GM19239 (cell line): ENCODE results near the gene NTM.

Experiments used
- DNase-seq: peaks from one replicate; pipeline ENCODE4 v3.0.0; 2011; ENCODE audit warnings: low spot score; ENCODE audit not compliant: insufficient read length
- FAIRE-seq: peaks from 2 replicates; lab custom pipeline; 2011; peaks lifted over from hg19 to GRCh38; lab: Jason Lieb, UNC

Gene NTM

DNA sequence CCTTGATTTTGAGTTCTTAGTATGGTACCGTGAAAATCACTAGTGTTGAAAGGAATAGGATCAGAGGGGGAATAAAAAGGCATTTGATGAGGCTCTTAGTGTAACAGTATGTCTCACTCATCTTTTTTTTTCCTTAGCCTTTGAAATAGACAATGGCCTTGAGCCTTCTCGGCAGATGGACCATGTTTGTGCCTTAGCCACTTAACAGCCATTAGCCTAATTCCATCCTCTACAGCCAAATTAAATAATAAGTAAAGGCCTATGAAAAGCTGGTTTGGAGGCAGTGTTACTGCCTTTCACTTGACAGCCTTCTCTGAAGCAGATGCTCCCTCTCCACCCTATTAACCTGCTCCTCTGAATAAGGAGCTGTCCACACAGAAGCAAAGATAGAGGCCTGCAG is 580.7 kb downstream of the NTM start:
- DNase-seq (no peak), FAIRE-seq (no peak)

DNA sequence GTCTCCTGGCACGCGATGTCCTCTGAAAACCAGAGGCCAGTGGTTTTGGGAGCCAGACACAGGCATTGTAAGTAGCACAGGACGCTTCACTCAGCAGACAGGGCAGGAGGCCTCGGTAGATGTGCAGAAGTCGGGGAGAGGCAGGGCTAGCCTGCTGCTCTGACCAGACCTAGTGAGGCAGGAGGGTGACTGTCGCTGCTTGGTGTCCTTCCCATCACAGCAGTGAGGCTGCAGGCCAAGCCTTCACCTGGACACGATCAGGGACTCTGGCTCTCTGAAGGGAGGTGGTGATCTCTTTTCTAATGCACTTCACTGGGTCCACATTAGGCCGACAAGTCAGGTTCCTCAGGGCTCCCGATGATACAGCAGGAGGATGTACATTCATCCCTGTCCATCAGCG is 583.7 kb downstream of the NTM start:
- DNase-seq (no peak), FAIRE-seq (no peak)

DNA sequence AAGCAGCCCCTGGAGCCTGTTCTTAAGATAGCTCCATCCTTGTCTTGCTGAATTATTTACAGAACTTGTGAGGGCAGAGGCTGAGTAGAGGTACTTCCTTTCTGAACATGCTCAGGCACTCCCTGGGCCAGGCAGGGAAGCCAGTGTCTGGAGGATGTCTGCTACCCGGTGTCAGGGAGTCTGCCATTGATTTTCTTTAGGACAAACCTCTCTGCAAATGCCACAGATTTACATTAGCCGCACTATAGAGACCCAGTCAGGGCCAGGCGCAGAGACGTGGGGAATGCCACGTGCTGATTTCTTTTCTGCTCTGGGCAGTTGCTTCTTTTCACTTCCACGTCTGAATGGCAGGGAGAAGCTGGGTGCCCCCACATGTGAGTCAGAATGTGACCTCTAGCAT is 585.5 kb downstream of the NTM start:
- no peak for DNase-seq
- no peak for FAIRE-seq

DNA sequence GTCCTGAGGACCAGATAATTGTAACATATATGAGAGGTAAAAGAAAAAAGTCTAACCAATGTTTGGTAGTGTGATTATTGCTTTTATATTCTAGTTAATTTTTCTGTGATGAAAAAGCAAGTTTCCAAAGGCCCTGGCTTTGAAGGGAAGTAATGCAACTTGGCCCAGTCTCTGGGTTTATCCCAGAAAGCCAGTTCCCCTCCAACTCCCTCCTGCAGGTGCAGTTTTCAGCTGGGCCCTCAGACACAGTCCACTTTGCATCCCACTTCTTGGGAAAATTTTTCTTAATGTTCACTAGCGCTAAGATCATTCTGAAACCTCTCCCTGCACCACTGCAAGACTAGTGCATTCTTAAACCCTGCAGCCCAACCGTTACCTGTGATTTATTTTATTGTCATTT is 586.8 kb downstream of the NTM start:
- FAIRE-seq (no peak), DNase-seq (no peak)

DNA sequence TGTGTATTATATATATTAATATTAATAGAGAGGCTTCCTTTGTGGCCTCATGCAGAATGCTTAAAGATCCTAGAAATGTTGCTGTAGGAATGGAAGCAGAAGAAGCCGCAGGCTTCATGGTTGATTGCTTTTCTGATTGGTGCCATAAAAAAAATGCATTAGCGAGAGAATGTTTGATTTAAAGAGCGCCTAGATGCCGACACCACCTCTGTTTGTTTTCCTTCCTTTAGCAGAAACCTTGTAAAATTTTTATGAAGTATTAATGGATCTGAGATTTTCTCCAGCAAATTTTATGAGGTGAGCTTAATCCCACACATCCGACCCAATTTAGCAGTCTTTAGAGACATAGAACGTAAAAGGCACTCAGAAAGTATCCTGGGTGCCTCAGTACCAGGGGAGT is 587.5 kb downstream of the NTM start:
- FAIRE-seq (no peak), DNase-seq (no peak)

DNA sequence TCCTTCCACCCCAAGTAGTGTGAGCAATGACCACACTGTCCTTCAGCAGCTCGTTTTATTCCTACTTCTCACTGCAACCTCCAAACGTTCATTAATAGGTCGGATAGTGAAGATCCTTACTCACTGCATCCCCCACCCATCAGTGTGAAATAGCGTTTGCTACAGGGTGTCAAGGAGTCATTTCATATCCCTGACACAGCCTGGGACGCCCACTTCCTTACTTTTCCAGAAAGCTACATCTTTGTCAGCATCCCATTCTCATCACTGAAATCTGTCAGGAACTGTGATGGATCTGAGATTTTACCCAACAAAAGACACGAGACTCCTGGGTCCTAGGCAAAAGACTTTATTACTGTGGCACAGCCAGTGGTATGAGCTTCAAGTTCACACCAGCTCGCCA is 592.4 kb downstream of the NTM start:
- DNase-seq (no peak), FAIRE-seq (no peak)

DNA sequence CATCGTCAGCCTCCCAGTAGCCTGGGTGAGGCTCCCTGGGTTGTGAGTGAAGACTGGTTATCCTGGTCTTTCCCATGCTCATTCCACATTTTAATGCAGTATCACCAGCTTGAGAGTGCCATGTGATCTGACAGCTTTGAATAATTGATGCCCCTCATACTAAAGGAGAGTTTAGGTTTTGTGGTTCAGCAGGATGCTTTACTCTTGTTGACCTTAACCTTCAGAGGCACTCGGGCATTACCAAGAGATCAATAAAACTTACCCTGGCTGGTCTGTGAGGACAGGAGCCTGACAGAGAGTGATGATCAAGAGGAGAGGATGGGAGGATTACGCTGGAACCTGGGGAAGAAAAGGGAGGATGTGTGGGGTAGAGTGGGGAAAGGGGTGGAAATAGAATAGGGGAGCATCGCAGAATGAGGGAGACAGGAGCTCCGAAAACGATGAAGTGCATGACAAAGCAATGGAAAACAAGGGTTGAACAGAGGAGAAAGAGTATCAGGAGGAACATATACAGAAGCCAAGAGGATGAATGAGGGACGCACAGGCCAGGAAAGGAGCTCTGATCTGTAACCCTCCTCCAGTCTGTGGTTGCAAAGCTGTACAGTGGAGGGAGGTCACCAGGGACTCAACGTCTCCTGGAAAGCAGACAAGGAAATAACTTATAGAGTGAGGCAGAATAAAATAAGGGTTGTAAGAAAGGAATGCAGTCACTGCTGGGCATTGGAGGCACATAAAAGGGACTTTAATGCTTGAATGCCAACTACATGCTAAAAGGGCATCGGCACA is 594.5 kb downstream of the NTM start:
- DNase-seq (no peak), FAIRE-seq (no peak)

DNA sequence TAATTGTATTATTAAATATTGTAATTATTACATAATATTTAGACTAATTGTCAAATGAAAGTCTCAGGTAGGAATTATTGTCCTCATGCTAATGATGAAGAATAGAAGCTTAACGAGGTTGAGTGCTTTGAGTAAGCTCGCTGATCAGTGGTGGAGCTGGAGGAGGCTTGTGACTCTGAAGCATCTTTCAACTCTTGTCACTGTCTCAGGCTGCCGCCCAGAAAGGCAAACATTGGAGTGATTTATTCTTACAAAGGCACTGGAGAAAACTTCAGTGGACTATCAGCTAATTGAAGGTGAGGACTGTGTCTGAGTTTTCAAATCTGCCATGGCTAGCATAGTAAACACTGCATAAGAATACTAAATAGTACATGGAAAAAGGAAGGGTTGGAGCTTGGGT is 595.1 kb downstream of the NTM start:
- FAIRE-seq (no peak), DNase-seq (no peak)

DNA sequence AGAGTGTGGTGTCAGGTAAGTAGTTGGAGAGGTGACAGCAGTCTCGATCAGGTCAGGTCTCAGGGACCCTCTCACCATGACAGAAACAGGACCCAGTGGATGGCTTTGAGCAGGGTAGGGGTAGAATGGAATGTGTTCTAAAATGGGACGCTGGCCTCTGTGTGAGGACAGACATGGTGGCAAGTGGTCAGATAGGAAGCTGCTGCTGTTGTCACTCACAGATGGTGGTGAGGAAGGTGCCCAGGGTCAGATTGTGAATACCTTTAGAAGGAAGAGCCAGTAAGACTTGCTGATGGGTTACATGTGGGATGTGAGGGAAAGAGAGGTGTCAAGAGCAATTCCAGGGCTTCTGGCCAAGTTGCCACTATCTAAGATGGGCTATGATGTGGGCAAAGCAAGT is 596.3 kb downstream of the NTM start:
- FAIRE-seq (no peak), DNase-seq (no peak)

DNA sequence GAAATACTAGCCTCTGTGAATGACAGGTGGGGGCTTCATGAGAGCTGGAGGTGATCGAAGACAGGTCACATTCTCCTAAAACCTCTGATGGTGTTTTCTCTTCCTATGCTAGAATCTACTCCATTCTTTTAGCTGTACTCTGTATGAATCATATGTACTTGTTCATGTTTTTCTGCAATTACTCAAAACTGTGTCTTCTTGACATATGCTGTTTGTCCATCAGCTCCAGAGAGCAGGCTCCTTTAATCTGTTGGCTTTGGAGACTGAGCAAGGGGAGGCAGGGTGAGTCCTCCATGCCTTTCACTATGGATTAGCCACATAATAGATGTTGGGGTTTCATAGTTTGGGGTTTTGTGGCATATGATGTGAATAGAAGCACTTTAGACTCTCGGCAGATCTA is 598.8 kb downstream of the NTM start:
- DNase-seq: no peak
- FAIRE-seq: no peak

DNA sequence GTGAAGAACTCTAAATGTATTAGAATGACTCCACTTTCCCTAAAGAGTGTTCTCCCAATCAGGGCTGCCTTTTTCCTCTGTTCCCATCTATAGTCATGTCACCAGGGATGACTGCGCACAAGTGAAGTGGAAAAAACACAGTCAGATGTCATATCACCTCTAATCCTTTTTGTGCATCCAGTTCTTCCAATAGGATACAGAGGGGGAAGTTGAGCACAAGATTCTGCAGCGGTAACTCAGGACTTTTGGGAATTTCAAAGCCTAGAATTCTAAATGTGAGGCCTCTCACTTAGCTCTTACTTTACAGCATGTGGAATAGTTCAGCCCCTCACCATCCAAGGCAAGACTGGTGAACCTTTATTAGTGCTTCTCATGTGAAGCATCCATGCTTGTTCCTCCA is 602.6 kb downstream of the NTM start:
- no peak for DNase-seq
- FAIRE-seq: no peak

DNA sequence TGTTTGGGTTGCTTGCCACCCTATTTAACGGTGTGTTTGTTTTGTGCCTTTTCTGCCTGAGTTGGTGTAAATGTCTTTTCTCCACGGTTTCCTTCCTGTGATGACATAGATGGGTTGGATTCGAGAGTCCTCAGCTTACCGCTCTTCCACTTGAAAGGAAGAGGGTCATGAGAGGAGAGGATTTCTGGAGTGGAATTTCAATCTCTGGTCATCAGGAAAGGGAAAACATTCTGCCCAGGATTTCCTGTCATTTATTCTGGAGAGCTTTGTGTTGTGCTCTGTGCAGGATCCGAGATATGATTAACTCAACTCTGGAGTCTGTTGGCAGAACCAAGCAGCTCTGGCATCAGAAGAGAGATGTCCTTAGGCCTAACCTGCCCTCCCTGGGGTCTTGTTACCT is 605.2 kb downstream of the NTM start:
- DNase-seq (no peak), FAIRE-seq (no peak)

DNA sequence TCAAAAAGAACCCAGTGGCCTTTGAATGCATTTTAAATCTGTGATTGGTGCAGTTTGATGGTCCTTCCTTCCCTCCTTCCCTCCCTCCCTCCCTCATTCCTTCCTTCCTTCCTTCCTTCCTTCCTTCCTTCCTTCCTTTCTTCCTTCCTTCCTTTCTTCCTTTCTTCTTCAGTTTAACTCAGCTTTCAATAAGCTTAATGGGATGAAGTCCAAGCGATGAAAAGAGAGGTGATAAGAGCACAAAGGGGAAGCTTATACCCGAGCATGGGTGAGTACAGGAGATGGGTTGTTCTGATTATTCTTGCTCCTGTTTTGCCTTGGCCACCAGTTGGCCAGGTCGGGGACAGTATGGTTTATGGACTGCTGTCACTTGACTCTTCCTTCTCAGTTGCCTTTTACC is 605.6 kb downstream of the NTM start:
- no peak for FAIRE-seq

DNA sequence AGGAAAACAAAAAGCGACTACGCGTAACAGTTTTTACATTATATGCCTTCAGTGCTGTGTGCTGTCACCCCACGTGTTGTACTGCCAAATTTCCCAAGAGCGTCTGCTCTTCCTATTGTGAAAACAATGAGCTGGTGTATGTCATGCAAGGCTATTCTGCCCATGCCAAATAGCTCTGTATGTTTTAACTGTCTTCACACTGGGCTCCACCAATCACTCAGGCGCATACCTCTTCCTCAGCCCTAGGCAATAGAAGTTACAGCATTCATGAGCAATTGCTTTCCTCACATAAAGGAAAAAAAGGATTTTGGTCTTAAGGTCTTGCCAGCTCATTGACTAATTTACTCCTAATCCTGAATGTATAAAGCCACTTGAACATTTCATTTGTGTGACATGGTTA is 606.8 kb downstream of the NTM start:
- FAIRE-seq: no peak
- no peak for DNase-seq

More for the DNA sequence above, 605.6 kb downstream of the NTM start:
- no peak for DNase-seq

DNA sequence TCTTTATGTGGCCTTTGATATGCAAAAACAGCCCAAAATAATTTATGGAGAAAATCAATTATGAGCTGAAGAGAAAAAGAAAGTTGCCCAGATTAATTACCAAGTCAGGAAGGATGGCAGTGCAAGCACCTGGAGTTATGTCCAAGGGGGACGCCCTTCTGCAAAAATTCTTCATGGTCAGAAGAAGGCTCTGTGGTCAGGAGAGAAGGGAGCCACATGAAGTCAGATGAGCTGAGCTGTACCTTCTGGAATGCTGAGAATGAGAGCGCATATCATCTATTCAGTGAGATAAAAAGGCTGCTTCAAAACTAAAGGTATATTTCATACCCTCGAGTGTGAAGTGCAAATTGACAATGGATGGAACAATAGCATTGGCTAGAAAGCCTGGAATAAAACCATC is 607.4 kb downstream of the NTM start:
- no peak for DNase-seq
- FAIRE-seq: no peak

DNA sequence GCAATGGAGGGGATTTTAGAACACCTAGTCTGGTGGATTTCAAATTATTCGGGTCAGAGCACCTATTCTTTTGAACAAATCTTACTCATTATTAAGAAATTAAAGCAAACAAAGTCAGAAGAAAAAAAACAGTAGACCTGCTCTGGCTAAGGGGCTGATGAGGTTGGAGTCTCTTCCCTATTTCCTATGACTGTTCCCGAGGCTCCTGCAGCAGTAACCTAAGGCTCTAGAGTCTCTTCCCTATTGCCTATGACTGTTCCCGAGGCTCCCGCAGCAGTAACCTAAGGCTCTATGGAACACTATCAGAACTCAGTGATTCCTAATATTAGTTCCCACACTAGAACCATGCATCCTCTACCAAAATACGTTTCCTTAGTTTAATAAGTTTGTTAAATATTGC is 607.9 kb downstream of the NTM start:
- no peak for DNase-seq
- no peak for FAIRE-seq

DNA sequence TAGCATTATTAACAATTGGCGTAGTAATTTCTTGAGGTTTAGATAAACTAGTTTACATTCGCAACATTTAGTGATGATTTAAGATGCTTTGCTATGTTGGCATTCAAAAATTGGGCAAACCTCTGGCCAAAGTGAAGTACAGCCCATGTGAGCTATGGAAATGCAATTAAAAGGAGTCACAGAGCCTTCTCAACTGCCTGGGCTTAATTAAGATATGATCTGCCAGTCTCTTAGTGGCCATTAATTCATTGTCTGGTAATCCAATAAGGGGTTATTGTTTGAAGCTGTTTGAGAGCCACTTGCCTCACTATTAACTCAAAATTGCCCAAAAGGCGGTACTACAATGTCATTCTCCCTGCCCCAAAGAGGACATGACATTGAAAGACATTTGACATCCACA is 608.9 kb downstream of the NTM start:
- DNase-seq: no peak

DNA sequence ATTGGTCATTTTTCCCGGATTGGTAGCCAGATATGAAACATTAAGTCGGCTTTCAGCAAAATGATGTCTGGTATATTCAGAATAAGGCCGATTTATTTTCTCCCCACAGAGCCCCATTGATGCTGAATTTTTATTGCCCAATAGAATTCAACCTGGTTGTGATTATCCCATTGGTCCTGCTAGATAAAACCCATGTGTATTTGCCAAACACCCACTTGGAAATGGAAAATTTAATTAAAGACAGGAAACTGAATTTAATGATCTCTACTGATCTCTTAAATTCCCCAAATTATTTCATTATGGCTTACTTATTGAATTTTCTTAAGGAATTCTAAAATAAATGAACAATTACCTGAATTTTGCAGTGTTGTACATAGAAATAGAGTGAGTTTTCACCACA is 609.8 kb downstream of the NTM start:
- no peak for DNase-seq
- no peak for FAIRE-seq

More for the DNA sequence above, 608.9 kb downstream of the NTM start:
- no peak for FAIRE-seq

DNA sequence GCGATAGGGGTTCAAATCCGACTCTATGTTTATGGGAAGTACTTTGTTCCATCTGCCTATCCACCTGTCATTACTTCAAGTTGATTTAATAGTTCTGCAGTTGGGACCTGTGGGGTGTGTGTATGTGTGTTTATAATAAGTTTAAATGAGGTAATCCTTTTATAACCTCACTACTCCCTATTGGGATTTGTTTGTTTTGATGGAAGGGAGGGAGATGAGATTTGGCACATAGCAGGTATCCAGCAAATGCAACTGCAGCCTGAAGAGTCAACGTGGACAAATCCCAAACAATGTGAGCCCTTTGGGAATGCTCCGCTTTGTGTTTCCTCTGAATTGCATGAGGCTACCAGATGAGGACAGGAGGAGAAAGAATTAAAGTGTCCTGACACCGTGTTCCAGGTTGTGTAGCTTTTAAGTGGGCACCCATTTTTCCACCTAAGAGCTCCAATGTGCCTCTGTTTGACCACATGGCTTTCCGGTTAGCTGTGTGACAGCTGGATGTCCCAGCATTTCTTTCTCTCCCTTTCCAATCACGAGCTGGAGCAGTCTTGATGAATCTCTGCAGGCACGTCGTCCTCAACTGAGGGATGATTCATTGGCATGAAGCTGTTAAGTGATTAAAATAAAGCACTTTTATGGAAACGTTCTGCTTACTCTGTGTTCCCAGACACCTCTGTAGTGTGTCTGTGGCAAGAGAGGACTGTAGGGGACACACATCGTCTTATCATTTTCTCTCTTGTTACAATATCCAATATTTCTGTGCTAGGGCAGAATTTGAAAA is 610.7 kb downstream of the NTM start:
- no peak for DNase-seq
- FAIRE-seq: no peak

DNA sequence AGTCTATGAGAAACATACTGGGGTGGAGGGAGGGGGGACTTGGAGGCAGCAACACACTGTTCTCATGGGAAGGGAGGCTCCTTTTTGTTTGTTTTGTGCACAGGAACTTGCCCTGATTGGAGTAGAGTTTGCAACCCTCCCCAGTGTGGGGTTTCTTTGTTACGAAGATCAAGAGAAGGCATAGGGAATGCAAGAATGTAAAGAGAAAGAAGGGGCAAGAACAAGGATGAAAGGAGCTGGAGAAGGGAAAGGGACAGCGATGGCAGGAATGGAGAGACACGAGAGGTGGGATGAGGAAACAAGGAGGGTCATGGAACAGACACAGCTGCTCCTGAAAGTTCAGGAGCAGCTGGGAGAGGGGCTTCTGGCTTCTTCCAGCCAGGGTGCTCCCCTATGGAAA is 611.7 kb downstream of the NTM start:
- no peak for FAIRE-seq

DNA sequence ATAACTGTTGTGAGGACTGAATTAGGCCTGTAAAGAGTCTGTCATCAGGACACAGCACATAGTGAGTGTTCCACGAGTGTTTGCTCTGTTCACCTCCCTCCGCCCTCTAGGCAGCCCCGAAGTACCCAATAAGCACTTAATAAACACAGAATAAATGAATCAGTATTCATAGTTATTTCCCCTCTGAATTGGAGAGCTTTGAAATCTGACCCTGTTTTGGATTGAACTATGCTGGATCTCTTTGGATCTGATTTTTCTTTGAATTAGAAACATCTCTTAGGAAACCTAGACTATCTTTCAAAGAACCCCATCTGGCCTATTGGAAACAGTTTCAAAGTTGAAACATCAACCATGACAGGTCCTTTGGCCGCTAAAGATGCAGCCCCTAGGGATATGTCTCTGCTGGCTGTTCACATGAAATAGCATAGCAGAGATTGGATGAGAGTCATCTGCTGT is 615.5 kb downstream of the NTM start:
- no peak for DNase-seq
- no peak for FAIRE-seq

More for the DNA sequence above, 611.7 kb downstream of the NTM start:
- no peak for DNase-seq

DNA sequence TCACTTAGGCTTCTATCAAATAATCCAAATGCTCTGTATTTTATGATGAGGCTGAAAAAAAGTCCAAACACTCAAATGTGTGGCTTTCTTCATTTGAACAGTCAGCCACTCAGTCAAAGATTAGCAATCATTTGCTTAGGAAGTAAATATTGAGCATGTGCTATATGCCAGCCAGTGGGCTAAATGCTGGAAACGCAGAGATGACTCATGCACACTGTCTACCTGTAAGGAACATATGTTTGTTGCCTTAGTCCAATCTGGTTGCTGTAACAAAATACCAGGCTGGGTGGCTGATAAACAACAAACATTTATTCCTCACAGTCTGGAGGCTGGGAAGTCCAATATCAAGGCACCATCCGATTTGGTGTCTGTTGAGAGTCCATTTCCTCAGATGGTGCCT is 617.3 kb downstream of the NTM start:
- FAIRE-seq (no peak), DNase-seq (no peak)
